A673 (cell line): ENCODE results near the gene SETD1A. TPM values are rescaled to one million over a fixed set of nuclear protein-coding genes. Genes with fewer than 3 reads are reported as not detected.

ENCODE experiments used
- BruUV-seq: library from RNA; stranded (reverse); fragments of 400-500 nt; replicated peaks from 2 replicates; lab custom pipeline; 2021; lab: Mats Ljungman, UMichigan
- CTCF ChIA-PET: fragments of 300-600 bp; sonication (Branson Sonifier 250); formaldehyde crosslinking; loops from one replicate; lab custom pipeline; 2022; ENCODE audit warnings: antibody characterized with exemption; lab: Charles Lee
- POLR2A ChIA-PET: fragments of 300-600 bp; sonication (Branson Sonifier 250); formaldehyde crosslinking; loops from one replicate; lab custom pipeline; 2022; ENCODE audit warnings: antibody characterized with exemption; ENCODE audit not compliant: low non-redundant PET; lab: Charles Lee
- DNase-seq: peaks from one replicate; pipeline ENCODE4 v3.0.0-alpha.2; 2015; ENCODE audit warnings: low spot score
- H3K27ac ChIP-seq: fragments of 200-600 bp; sonication (generic); 2 replicates; pipeline ENCODE4 v1.5.1; 2016; ENCODE audit warnings: mixed run types, low read depth, mild to moderate bottlenecking, mixed read lengths, antibody characterized with exemption, low read length; ENCODE audit not compliant: poor library complexity, severe bottlenecking
- H3K27me3 ChIP-seq: fragments of 200-600 bp; sonication (generic); replicated peaks from 2 replicates; pipeline ENCODE4 v1.6.1; 2017; ENCODE audit warnings: mixed run types, low read depth, mild to moderate bottlenecking, mixed read lengths, antibody characterized with exemption, low read length; ENCODE audit not compliant: insufficient read depth, poor library complexity
- H3K36me3 ChIP-seq: fragments of 200-600 bp; sonication (generic); 2 replicates; pipeline ENCODE4 v1.6.1; 2016; ENCODE audit warnings: mixed run types, mild to moderate bottlenecking, mixed read lengths, antibody characterized with exemption, low read length; ENCODE audit not compliant: insufficient read depth, poor library complexity, severe bottlenecking
- H3K4me1 ChIP-seq: fragments of 200-600 bp; sonication (generic); 2 replicates; pipeline ENCODE4 v1.6.1; 2017; ENCODE audit warnings: mixed run types, mild to moderate bottlenecking, mixed read lengths, antibody characterized with exemption, low read length; ENCODE audit not compliant: insufficient read depth, poor library complexity, severe bottlenecking
- H3K4me3 ChIP-seq: fragments of 200-600 bp; sonication (generic); 2 replicates; pipeline ENCODE4 v1.5.1; 2016; ENCODE audit warnings: low read depth, mixed run types, mild to moderate bottlenecking, mixed read lengths, low read length; ENCODE audit not compliant: poor library complexity, severe bottlenecking
- H3K9me3 ChIP-seq: fragments of 200-600 bp; sonication (generic); 2 replicates; pipeline ENCODE4 v1.6.1; 2016; ENCODE audit warnings: mixed run types, low read depth, mild to moderate bottlenecking, mixed read lengths, antibody characterized with exemption, low read length; ENCODE audit not compliant: poor library complexity, severe bottlenecking
- EZH2 ChIP-seq: fragments of 200-600 bp; sonication (generic); IDR thresholded peaks from 2 replicates; pipeline ENCODE4 v1.6.1; 2017; ENCODE audit warnings: borderline replicate concordance, low read depth, mild to moderate bottlenecking, mixed read lengths, antibody characterized with exemption, low read length; ENCODE audit not compliant: poor library complexity, severe bottlenecking
- intact Hi-C: fragments of 100-400 bp; cut with micrococcal nuclease; formaldehyde crosslinking; loops from one replicate; pipeline ENCODE4 v1.10.0; 2022; ENCODE audit not compliant: unreplicated experiment
- total RNA-seq: library from RNA; stranded (reverse); gene quantifications from 2 replicates; pipeline ENCODE4 v1.2.3, GENCODE V29; 2021
- TF ChIP-seq, protein P1 (sequence below): fragments of 300-800, 200-600 bp; sonication (generic); conservative IDR thresholded peaks from 2 replicates; pipeline ENCODE4 v1.5.1; 2017; ENCODE audit warnings: low read depth, mild to moderate bottlenecking, antibody characterized with exemption, low read length, moderate library complexity, mixed read lengths

The SETD1A gene
- total RNA-seq, 1 experiment from 2014 or later, result 31.4 TPM

GRCh38 chr16:30998852-30999761 is 41.6 kb downstream of the SETD1A start:
- POLR2A ChIA-PET, result interaction anchor here (0.5 kb wide), 1 partner anchor 51 kb away, joined by 3 read pairs; no protein-coding TSS in a partner anchor

GRCh38 chr16:31000671-31001382 is 43.3 kb downstream of the SETD1A start:
- no peak for DNase-seq
- BruUV-seq, result no TSS peak
- Histone ChIP-seq H3K27me3 (no peaks in the 10 kb centered on the region), H3K36me3 (no peaks in the 10 kb centered on the region), H3K4me1 (no peaks in the 10 kb centered on the region), H3K27ac (no peak overlapping the region), H3K9me3 (no peaks in the 10 kb centered on the region), H3K4me3 (no peak overlapping the region)
- ChIA-PET POLR2A (no interaction called here), CTCF (no interaction called here)
- TF ChIP-seq, protein P1, sequence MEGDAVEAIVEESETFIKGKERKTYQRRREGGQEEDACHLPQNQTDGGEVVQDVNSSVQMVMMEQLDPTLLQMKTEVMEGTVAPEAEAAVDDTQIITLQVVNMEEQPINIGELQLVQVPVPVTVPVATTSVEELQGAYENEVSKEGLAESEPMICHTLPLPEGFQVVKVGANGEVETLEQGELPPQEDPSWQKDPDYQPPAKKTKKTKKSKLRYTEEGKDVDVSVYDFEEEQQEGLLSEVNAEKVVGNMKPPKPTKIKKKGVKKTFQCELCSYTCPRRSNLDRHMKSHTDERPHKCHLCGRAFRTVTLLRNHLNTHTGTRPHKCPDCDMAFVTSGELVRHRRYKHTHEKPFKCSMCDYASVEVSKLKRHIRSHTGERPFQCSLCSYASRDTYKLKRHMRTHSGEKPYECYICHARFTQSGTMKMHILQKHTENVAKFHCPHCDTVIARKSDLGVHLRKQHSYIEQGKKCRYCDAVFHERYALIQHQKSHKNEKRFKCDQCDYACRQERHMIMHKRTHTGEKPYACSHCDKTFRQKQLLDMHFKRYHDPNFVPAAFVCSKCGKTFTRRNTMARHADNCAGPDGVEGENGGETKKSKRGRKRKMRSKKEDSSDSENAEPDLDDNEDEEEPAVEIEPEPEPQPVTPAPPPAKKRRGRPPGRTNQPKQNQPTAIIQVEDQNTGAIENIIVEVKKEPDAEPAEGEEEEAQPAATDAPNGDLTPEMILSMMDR, result no peak
- no peak for TF ChIP-seq EZH2
- intact Hi-C loops, result no loop called here

More at GRCh38 chr16:30998852-30999761, 41.6 kb downstream of the SETD1A start:
- TF ChIP-seq, protein P1, result no peak
- TF ChIP-seq EZH2, result no peak
- intact Hi-C loops, result loop anchor here (5.0 kb wide), 1 partner anchor 143 kb away; no protein-coding TSS in a partner anchor
- no peaks in the 10 kb centered on the region for H3K36me3 ChIP-seq
- H3K27me3 ChIP-seq, result no peaks in the 10 kb centered on the region
- no peak overlapping the region for H3K27ac ChIP-seq
- BruUV-seq, result no TSS peak
- DNase-seq, result no peak
- H3K4me3 ChIP-seq, result no peak overlapping the region
- CTCF ChIA-PET, result no interaction called here
- no peaks in the 10 kb centered on the region for H3K4me1 ChIP-seq
- no peaks in the 10 kb centered on the region for H3K9me3 ChIP-seq

- CTCF ChIA-PET, result no interaction called here
- Histone ChIP-seq H3K4me1 (no peaks in the 10 kb centered on the region), H3K36me3 (no peaks in the 10 kb centered on the region), H3K4me3 (no peak overlapping the region), H3K27me3 (no peaks in the 10 kb centered on the region), H3K27ac (no peak overlapping the region), H3K9me3 (no peaks in the 10 kb centered on the region)
- no TSS peak for BruUV-seq
- POLR2A ChIA-PET, result no interaction called here
- no peak for TF ChIP-seq EZH2
- intact Hi-C loops, result no loop called here
- DNase-seq, result no peak
These were observed 44.1 kb downstream of the SETD1A start for GRCh38 chr16:31001507-31002249.
